ENCODE results near the gene COL2A1. TPM values are rescaled to one million over a fixed set of nuclear protein-coding genes. Genes with fewer than 3 reads are reported as not detected.

The COL2A1 gene
- total and polyA plus RNA-seq, 9 of the 15 experiments (the other 6 are each of a cell fraction or from before 2014, with no cell fraction given): 0.46 TPM; not detected in 8

GRCh38 chr12:47931187-47931586 lies 73.1 kb downstream of the COL2A1 start (continued):
- TF ChIP-seq ELK3 (CRISPR knock-in tag; IDR thresholded peaks at IDR 0.05) (no peak), SREBF2 (CRISPR knock-in tag; IDR thresholded peaks at IDR 0.05) (no peak), TCF3 (CRISPR knock-in tag; IDR thresholded peaks at IDR 0.05) (no peak), ZNF639 (CRISPR knock-in tag; conservative IDR thresholded peaks at IDR 0.05 in 1 of 2, IDR thresholded peaks at IDR 0.05 in 1 of 2) (no peak), CREB5 (CRISPR knock-in tag; IDR thresholded peaks at IDR 0.05) (no peak)

GRCh38 chr12:47930634-47931033 lies 73.6 kb downstream of the COL2A1 start:
- FAIRE-seq (no peak), DNase-seq (ENCODE audit: extremely low read depth in 1 of 4, low spot score in 3 of 4) (no peak), ATAC-seq (no peak)
- H3K79me2 ChIP-seq (ENCODE audit: control insufficient read depth, insufficient read depth, low read length): no peaks in the 10 kb centered on the region
- POLR2A ChIA-PET: no interaction called here
- 0% methylated on average over 5 of the region's 5 CpGs for WGBS (ENCODE audit: insufficient coverage, low coverage, missing lambda C conversion rate)
- intact Hi-C loops (cut with micrococcal nuclease) (no loop called here), in situ Hi-C loops (cut with MboI) (no loop called here)
- CTCF ChIA-PET (ENCODE audit: low intra/inter-chr PET ratio): no interaction called here
- no peaks in the 10 kb centered on the region for H3K36me3 ChIP-seq (ENCODE audit: control insufficient read depth, insufficient read depth, low read length)
- no peak overlapping the region for H2AFZ ChIP-seq (ENCODE audit: low read depth, low read length)
- no peaks in the 10 kb centered on the region for H3K9me1 ChIP-seq (ENCODE audit: control insufficient read depth, insufficient read depth, low read length)
- H3K4me2 ChIP-seq (ENCODE audit: insufficient read depth, low read length): no peak overlapping the region
- BruUV-seq (replicated peaks): no TSS peak
- H3K4me1 ChIP-seq (replicated peaks in 1 of 2; ENCODE audit: control insufficient read depth in 2 of 2, insufficient read depth in 2 of 2, low read length in 2 of 2): peaks cover 0 to 6% of the 10 kb centered on the region in 2 experiments; a peak in 1 of 5 replicates
- no peak overlapping the region for H3K4me3 ChIP-seq
- H3K27me3 ChIP-seq (ENCODE audit: control insufficient read depth in 2 of 2, insufficient read depth in 2 of 2, low read length in 2 of 2): peaks cover 26 to 58% of the 10 kb centered on the region in 2 experiments
- no peak overlapping the region for H3K27ac ChIP-seq (ENCODE audit: extremely low read depth, low read depth, low read length)
- no peaks in the 10 kb centered on the region for H3K9me3 ChIP-seq (replicated peaks; ENCODE audit: control insufficient read depth, insufficient read depth, low read depth, low read length)
- no peak overlapping the region for H3K9ac ChIP-seq (ENCODE audit: insufficient read depth in 1 of 2, low read depth in 2 of 2, low read length in 2 of 2)
- no peaks in the 10 kb centered on the region; the same call in 1 of the 2 replicates for H4K20me1 ChIP-seq (replicated peaks; ENCODE audit: control insufficient read depth, insufficient read depth, low read length)
- TF ChIP-seq RB1 (IDR thresholded peaks at IDR 0.05; ENCODE audit: low read depth): no peak
- no peak for TF ChIP-seq KLF10 (CRISPR knock-in tag; IDR thresholded peaks at IDR 0.05)
- no peak for TF ChIP-seq ZBTB5 (IDR thresholded peaks at IDR 0.05)
- no peak for TF ChIP-seq ZC3H11A (IDR thresholded peaks at IDR 0.05; ENCODE audit: low read depth, low read length)
- TF ChIP-seq ZSCAN29 (IDR thresholded peaks at IDR 0.05): no peak
- no peak for TF ChIP-seq HDGF (IDR thresholded peaks at IDR 0.05)
- TF ChIP-seq SMC3 (conservative IDR thresholded peaks at IDR 0.05; ENCODE audit: insufficient read depth, low read depth, low read length): no peak
- no peak for TF ChIP-seq RBM25 (IDR thresholded peaks at IDR 0.05; ENCODE audit: low read depth, low read length, severe bottlenecking)
- no peak for TF ChIP-seq GABPB1 (CRISPR knock-in tag; IDR thresholded peaks at IDR 0.05)
- TF ChIP-seq ZNF280B (CRISPR knock-in tag; IDR thresholded peaks at IDR 0.05): no peak
